AG04449 (cell line): ENCODE results near the gene C3orf49.

Experiments
- CTCF ChIA-PET: fragments of 350-600 bp; formaldehyde crosslinking; extraction: SDS; loops from one replicate; lab custom pipeline; 2021; ENCODE audit warnings: antibody characterized with exemption; lab: Yijun Ruan, JAX
- POLR2A ChIA-PET: fragments of 400-600, 350-600 bp; formaldehyde crosslinking; extraction: SDS; loops from one replicate; lab custom pipeline; 2020; ENCODE audit warnings: antibody characterized with exemption, inconsistent platforms; lab: Yijun Ruan, JAX
- DNase-seq: peaks from one replicate; pipeline ENCODE4 v3.0.0-alpha.2; 2010; ENCODE audit warnings: low read depth, low spot score
- H3K4me3 ChIP-seq: 2 replicates; pipeline ENCODE4 v1.5.1; 2011; ENCODE audit warnings: low read depth, mild to moderate bottlenecking, control low read depth, low read length
- CTCF ChIP-seq: IDR thresholded peaks from one replicate; pipeline ENCODE4 v1.5.1; 2011; ENCODE audit warnings: mild to moderate bottlenecking, moderate library complexity, low read length, control low read depth, inconsistent platforms; ENCODE audit not compliant: insufficient read depth; ENCODE audit errors: missing control alignments

The C3orf49 gene

GRCh38 chr3:63841704-63842103, 22.6 kb downstream of the C3orf49 start:
- DNase-seq = no peak
- CTCF ChIA-PET = interaction anchor here (1.3 kb wide), 1 partner anchor 13 kb away, joined by 3 read pairs; no protein-coding TSS in a partner anchor
- TF ChIP-seq CTCF = no peak
- H3K4me3 ChIP-seq = no peak overlapping the region
- POLR2A ChIA-PET = no interaction called here

DNA sequence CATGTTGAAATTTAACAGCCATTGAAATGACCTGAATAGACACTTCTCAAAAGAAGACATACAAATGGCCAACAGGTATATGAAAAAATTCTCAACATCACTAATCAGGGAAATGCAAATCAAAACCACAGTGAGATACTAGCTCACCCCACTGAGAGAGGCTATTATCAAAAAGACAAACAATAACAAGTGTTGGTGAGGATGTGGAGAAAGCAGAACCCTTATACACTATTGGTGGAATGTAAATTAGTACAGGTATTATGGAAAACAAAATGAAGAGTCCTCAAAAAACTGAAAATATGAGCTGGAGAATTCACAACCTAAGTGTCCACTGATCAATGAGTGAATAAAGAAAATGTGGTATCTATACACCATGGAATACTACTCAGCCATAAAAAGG, 23.0 kb downstream of the C3orf49 start:
- no peak for DNase-seq
- no peak for TF ChIP-seq CTCF
- CTCF ChIA-PET = interaction anchor here (0.6 to 1.3 kb wide), 2 partner anchors 13 to 1177 kb away, joined by 3 read pairs; no protein-coding TSS in a partner anchor
- POLR2A ChIA-PET = no interaction called here
- no peak overlapping the region for H3K4me3 ChIP-seq

DNA sequence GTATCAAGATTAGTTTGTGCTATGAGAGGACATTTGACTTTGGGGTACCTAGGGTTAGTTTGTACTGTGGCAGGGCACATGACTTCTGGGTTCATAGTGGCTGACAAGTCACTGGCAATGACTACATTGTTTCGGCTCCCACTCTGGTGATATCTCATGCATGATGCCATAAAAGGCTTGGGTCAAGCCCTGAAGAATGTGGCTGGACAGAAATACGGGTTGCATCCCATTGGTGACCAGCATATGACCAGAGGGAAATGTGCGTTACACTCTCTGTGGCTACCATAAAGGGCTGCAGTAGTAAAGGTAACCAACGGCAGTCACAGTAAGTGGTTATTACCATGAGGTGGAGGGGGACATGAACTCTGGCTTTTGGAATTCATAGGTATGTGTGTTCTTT, 26.1 kb downstream of the C3orf49 start:
- no peak for DNase-seq
- POLR2A ChIA-PET = no interaction called here
- CTCF ChIA-PET = no interaction called here
- TF ChIP-seq CTCF = no peak
- H3K4me3 ChIP-seq = no peak overlapping the region

DNA sequence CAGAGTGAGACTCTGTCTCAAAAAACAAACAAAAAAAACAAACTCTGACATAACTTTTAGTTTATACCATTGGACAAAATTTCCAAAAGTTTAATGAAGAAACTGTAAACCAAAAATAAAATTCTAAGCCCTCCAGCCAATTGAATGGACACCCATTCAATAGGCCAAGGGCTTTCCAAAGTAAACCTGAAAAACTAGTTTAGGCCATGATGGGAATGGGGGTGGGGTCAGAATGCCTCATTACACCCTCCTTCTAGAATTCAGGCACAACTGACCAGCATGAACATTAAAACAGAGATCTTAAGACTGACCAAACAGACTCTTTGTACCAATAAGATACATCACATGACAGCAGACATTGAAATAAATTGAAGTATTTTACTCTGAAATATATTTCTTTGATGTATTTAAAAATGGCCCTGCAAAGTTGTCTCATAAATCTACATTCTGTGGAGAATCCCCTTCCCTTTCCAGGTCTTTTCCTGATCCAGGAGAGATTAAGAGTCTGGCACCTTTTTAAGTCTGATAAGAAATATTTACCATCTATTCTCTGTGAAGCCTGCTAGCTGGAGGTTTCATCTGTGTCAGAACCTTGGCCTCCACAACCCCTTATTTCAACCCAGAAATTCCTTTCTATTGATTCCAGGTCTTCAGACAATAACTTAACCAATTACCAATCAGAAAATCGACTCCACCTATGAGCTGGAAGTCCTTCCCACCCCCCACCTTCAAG, 28.8 kb downstream of the C3orf49 start:
- ChIA-PET POLR2A (interaction anchor here (0.5 kb wide), 1 partner anchor 15 kb away, joined by 3 read pairs; no protein-coding TSS in a partner anchor), CTCF (interaction anchor here (1.2 kb wide), 1 partner anchor 145 kb away, joined by 3 read pairs; no protein-coding TSS in a partner anchor)
- no peak overlapping the region for H3K4me3 ChIP-seq
- no peak for TF ChIP-seq CTCF
- DNase-seq = no peak

GRCh38 chr3:63849175-63849574, 30.1 kb downstream of the C3orf49 start:
- ChIA-PET CTCF (interaction anchor here (1.2 kb wide), 1 partner anchor 144 kb away, joined by 3 read pairs; no protein-coding TSS in a partner anchor), POLR2A (no interaction called here)
- no peak for TF ChIP-seq CTCF
- no peak overlapping the region for H3K4me3 ChIP-seq
- no peak for DNase-seq

DNA sequence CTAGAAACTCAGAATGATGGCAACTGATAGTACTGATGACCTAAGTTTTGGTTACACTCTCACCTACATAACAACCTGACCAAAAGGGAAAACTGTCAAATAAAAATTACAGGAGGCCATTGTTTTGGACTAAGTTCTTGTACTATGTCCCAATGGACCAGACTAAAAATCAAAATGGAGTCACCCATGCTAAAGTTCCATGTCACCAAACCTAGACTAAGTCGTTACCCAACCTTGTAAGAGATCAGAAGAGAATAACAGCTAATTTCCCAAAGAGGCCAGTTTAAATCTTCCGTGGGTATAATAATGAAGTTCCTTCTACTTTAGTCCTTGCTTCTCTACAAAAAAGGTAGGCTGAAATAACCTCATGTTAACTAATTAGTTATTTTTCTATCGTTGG, 32.2 kb downstream of the C3orf49 start:
- no peak for DNase-seq
- no peak overlapping the region for H3K4me3 ChIP-seq
- no peak for TF ChIP-seq CTCF
- CTCF ChIA-PET = interaction anchor here (0.9 to 1.3 kb wide), 3 partner anchors 11 to 500 kb away, joined by 3 to 6 read pairs (median 3); no protein-coding TSS in a partner anchor
- POLR2A ChIA-PET = no interaction called here
